LNCaP clone FGC (cell line): Measurements from ENCODE around the gene ARL15.

Experiments
- DNase-seq: peaks from one replicate; pipeline ENCODE4 v3.0.0-alpha.2; 2011; ENCODE audit warnings: low read depth
- H3K4me3 ChIP-seq: 2 replicates; pipeline ENCODE4 v1.5.1; 2011; ENCODE audit warnings: mild to moderate bottlenecking, low read depth, low read length, control low read depth
- TF ChIP-seq, protein P1 (sequence below): IDR thresholded peaks from 2 replicates; pipeline ENCODE4 v1.5.1; 2012; ENCODE audit warnings: mild to moderate bottlenecking; ENCODE audit not compliant: control insufficient read depth, insufficient read depth; ENCODE audit errors: extremely low read depth

The ARL15 gene

DNA sequence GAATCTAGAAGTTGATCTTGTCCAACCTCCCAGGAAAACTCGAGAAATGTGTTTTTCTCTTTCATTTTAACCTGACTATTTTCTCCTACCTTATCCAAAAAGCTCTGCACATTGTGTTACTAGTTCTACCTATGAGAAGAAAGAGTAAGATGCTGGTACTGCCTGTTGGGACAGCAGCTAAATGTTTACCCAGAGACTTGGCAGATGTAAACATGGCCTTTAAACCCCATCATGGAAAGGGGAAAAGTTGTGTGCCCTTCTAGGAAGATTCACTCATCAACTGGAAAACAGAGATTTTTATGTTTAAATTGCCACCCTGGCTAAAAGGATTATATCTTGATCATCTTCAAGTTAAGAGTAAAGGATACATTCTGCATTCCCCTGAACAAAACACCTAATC lies 3.5 kb downstream of the ARL15 start:
- TF ChIP-seq, protein P1, sequence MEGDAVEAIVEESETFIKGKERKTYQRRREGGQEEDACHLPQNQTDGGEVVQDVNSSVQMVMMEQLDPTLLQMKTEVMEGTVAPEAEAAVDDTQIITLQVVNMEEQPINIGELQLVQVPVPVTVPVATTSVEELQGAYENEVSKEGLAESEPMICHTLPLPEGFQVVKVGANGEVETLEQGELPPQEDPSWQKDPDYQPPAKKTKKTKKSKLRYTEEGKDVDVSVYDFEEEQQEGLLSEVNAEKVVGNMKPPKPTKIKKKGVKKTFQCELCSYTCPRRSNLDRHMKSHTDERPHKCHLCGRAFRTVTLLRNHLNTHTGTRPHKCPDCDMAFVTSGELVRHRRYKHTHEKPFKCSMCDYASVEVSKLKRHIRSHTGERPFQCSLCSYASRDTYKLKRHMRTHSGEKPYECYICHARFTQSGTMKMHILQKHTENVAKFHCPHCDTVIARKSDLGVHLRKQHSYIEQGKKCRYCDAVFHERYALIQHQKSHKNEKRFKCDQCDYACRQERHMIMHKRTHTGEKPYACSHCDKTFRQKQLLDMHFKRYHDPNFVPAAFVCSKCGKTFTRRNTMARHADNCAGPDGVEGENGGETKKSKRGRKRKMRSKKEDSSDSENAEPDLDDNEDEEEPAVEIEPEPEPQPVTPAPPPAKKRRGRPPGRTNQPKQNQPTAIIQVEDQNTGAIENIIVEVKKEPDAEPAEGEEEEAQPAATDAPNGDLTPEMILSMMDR: no peak
- no peak for DNase-seq
- no peak overlapping the region for H3K4me3 ChIP-seq

- TF ChIP-seq, protein P1: no peak
- H3K4me3 ChIP-seq: no peak overlapping the region
- DNase-seq: no peak
Measured at GRCh38 chr5:54305737-54306136, 4.6 kb downstream of the ARL15 start.

DNA sequence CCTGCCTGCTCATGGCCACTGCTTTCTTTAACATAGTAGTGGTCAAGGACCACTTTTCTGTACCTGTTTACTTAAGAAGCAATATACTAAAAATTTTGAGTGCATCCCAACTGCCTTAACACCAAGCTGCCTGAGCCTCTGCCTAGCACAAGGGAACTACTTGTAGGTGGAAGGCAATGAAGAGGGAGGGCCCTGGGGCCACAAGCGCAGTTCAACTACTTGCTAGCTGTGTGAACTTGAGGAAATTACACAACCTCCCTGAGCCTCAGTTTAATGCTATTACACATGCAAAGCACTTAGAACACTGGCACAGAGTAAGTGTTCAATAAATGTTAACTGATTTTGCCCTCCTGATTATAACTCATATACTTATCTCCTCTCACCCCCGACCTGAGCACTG lies 6.3 kb downstream of the ARL15 start:
- no peak for DNase-seq
- TF ChIP-seq, protein P1: no peak
- H3K4me3 ChIP-seq: no peak overlapping the region

DNA sequence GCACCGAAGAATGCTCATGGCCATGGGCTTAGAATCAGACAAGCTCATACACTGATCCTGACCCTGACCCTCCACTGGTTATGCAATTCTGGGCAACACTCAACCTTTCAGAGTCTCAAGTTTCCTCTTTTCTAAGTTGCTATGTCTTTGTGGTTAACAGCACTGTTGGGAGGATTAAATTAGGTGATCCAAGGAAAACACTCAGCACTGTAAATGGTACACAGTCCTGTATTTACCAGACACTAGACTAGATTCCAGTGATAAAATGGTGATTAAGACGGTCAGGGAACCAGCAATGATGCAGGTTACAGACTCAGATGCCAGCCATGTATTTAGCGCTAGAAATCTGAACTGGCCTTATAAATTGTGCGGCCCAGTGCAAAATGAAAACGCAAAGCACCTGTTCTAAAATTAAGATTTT lies 8.1 kb downstream of the ARL15 start:
- DNase-seq: no peak
- TF ChIP-seq, protein P1: no peak
- no peak overlapping the region for H3K4me3 ChIP-seq

- DNase-seq: no peak
- H3K4me3 ChIP-seq: no peak overlapping the region
- TF ChIP-seq, protein P1: no peak
Measured at GRCh38 chr5:54301849-54302248, 8.5 kb downstream of the ARL15 start.

DNA sequence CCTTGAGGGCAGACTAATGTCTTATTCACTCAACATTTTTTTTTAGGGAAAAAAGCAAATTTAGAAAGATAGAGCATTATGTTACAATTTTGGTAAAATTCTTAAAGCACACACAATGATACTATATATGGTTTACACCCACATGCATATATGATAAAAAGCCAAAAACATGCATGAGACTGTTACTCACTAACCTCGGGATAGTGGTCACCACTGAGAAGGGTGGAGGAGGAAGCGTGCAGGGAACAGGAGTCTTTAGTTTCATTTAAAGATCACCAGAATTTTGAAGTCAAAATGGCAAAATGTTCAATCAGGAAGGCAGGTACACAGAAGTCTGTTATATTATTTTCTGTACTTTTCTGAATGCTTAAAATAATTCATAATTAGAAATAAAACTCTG lies 9.2 kb downstream of the ARL15 start:
- TF ChIP-seq, protein P1: no peak
- H3K4me3 ChIP-seq: no peak overlapping the region
- DNase-seq: no peak

- no peak for DNase-seq
- TF ChIP-seq, protein P1: no peak
- H3K4me3 ChIP-seq: no peak overlapping the region
Measured at GRCh38 chr5:54298947-54299346, 11.4 kb downstream of the ARL15 start.
